ENCODE data around the gene DSTYK.
A peak's percentile ranks its signal among the peaks of the same experiment; 100 is the strongest.

Gene DSTYK

DNA sequence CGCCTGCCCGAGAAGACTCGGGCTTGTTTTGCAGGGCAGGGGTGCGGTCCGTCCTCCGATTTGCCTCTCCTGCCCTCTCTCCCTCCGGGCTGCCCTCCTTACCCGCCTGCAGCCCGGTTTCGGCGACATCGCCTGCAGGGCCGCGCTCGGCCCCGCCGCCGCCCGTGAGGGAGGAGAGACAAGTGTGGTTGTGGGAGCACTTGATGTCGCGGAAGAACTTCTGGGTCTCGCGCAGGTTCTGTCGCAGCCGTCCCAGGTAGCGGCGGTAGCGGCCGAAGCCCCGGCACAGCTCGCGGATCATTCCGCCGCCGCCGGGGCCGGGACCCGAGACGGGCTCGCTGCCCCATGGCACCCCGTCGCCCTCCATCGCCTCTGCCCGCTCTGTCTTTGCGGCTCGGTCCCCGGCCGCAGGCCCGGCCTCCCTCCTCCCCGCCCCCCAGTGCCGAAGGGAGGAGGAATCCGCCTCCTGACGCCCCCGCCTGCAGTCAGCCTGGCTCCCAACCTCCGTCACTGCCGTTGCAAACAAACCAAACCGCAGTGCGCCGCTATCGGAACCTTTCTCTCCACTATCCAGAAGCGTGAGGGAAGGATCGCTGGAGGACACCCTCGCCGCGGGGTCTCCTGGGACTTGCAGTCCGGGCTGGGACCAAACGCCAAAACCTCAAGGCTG lies at the start of gene DSTYK (continued):
- TF ChIP-seq ZNF138 (tag by site-specific recombination; IDR thresholded peaks at IDR 0.05; ENCODE audit: borderline replicate concordance) (no peak), OVOL3 (tag by site-specific recombination; IDR thresholded peaks at IDR 0.05) (peak; percentile 86), KLF16 (tag by site-specific recombination; IDR thresholded peaks at IDR 0.05) (peak; percentile 92), SP7 (tag by site-specific recombination; IDR thresholded peaks at IDR 0.05) (peak; percentile 95), SALL2 (tag by site-specific recombination; IDR thresholded peaks at IDR 0.05; ENCODE audit: borderline replicate concordance) (peak; percentile 95), ZNF624 (tag by site-specific recombination; IDR thresholded peaks at IDR 0.05) (no peak; the same call in 1 of the 2 replicates), ZNF501 (tag by site-specific recombination; IDR thresholded peaks at IDR 0.05) (peak; percentile 99), ZNF544 (tag by site-specific recombination; IDR thresholded peaks at IDR 0.05) (no peak), ZNF140 (tag by site-specific recombination; IDR thresholded peaks at IDR 0.05) (no peak), ZNF274 (IDR thresholded peaks at IDR 0.05; ENCODE audit: low read length) (no peak), ZNF274 (tag by site-specific recombination; IDR thresholded peaks at IDR 0.05; ENCODE audit: borderline replicate concordance) (no peak), ZNF776 (tag by site-specific recombination; IDR thresholded peaks at IDR 0.05; ENCODE audit: borderline replicate concordance) (no peak), ZNF148 (tag by site-specific recombination; IDR thresholded peaks at IDR 0.05; ENCODE audit: borderline replicate concordance) (peak; percentile 94; the same call in 1 of the 2 replicates), ZNF843 (tag by site-specific recombination; IDR thresholded peaks at IDR 0.05) (peak; percentile 75), ZNF768 (tag by site-specific recombination; IDR thresholded peaks at IDR 0.05) (0 out of 2 replicates have a peak, but pooled peaks have one; percentile 1), MYNN (tag by site-specific recombination; IDR thresholded peaks at IDR 0.05; ENCODE audit: borderline replicate concordance) (peak; percentile 45), IKZF3 (tag by site-specific recombination; IDR thresholded peaks at IDR 0.05) (peak; percentile 80), ZBTB48 (tag by site-specific recombination; IDR thresholded peaks at IDR 0.05) (peak; percentile 81), ZNF558 (tag by site-specific recombination; IDR thresholded peaks at IDR 0.05) (peak; percentile 77; the same call in 1 of the 2 replicates), GLIS1 (tag by site-specific recombination; IDR thresholded peaks at IDR 0.05) (peak; percentile 62), SP3 (tag by site-specific recombination; IDR thresholded peaks at IDR 0.05) (peak; percentile 97), ZNF701 (tag by site-specific recombination; IDR thresholded peaks at IDR 0.05) (peak; percentile 71; the same call in 1 of the 2 replicates), ZNF677 (tag by site-specific recombination; IDR thresholded peaks at IDR 0.05) (no peak), ZNF747 (tag by site-specific recombination; IDR thresholded peaks at IDR 0.05) (no peak), ZNF335 (tag by site-specific recombination; conservative IDR thresholded peaks at IDR 0.05) (peak; percentile 100), PRDM1 (tag by site-specific recombination; IDR thresholded peaks at IDR 0.05) (no peak), ZNF658 (tag by site-specific recombination; IDR thresholded peaks at IDR 0.05) (no peak), ZNF341 (tag by site-specific recombination; IDR thresholded peaks at IDR 0.05; ENCODE audit: low read depth) (peak; percentile 48), ZNF214 (tag by site-specific recombination; IDR thresholded peaks at IDR 0.05; ENCODE audit: borderline replicate concordance) (no peak), PRDM6 (tag by site-specific recombination; IDR thresholded peaks at IDR 0.05) (peak; percentile 27; the same call in 1 of the 2 replicates), ZNF449 (tag by site-specific recombination; IDR thresholded peaks at IDR 0.05) (peak; percentile 83), GFI1B (tag by site-specific recombination; IDR thresholded peaks at IDR 0.05) (peak; percentile 18; the same call in 1 of the 2 replicates)
- TF ChIP-seq, protein P1, sequence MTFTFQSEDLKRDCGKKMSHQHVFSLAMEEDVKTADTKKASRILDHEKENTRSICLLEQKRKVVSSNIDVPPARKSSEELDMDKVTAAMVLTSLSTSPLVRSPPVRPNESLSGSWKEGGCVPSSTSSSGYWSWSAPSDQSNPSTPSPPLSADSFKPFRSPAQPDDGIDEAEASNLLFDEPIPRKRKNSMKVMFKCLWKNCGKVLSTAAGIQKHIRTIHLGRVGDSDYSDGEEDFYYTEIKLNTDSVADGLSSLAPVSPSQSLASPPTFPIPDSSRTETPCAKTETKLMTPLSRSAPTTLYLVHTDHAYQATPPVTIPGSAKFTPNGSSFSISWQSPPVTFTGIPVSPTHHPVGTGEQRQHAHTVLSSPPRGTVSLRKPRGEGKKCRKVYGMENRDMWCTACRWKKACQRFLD (tag by site-specific recombination; IDR thresholded peaks at IDR 0.05): no peak

All from HEK293 (cell line).